K562 (cell line): Measurements from ENCODE around the gene LST1. TPM values are rescaled to one million over a fixed set of nuclear protein-coding genes. Genes with fewer than 3 reads are reported as not detected.

ENCODE experiments used
- BRF1 ChIP-seq: IDR thresholded peaks from 3 replicates; pipeline ENCODE4 v1.6.1; 2011; ENCODE audit warnings: borderline replicate concordance, mild to moderate bottlenecking; ENCODE audit not compliant: insufficient read length; ENCODE audit errors: extremely low read depth
- KDM4B ChIP-seq, 2 experiments: fragments of 450-650 bp in 1 of 2; sonication (generic) in 1 of 2; IDR thresholded peaks; 2 replicates each; pipeline ENCODE4 v1.6.1; 2016 to 2017; ENCODE audit warnings: borderline replicate concordance in 2 of 2, antibody characterized with exemption in 1 of 2, low read depth in 1 of 2, mild to moderate bottlenecking in 1 of 2
- KLF13 ChIP-seq: fragments of 450-650 bp; IDR thresholded peaks from 2 replicates; pipeline ENCODE4 v1.6.1; 2016; ENCODE audit warnings: missing genetic modification characterization, low read depth, mild to moderate bottlenecking, missing compliant biosample characterization, moderate library complexity, borderline replicate concordance
- MTA1 ChIP-seq: fragments of 450-650 bp; IDR thresholded peaks from 2 replicates; pipeline ENCODE4 v1.6.1; 2017; ENCODE audit warnings: borderline replicate concordance
- MXI1 ChIP-seq: IDR thresholded peaks from 2 replicates; pipeline ENCODE4 v1.6.1; 2011; ENCODE audit warnings: low read depth, mild to moderate bottlenecking, improper control_type of control experiment, low read length
- MYC ChIP-seq, 2 experiments: fragments of 250-450 bp in 1 of 2; sonication (Bioruptor Pico) in 1 of 2; IDR thresholded peaks; 2 replicates each; pipeline versions ENCODE4 v1.5.1 to v1.6.1; 2012 to 2021; ENCODE audit warnings: low read depth in 2 of 2, borderline replicate concordance in 1 of 2, improper control_type of control experiment in 1 of 2, low read length in 1 of 2, mild to moderate bottlenecking in 1 of 2, moderate library complexity in 1 of 2
- NCOA4 ChIP-seq: fragments of 450-650 bp; IDR thresholded peaks from 2 replicates; pipeline ENCODE4 v1.6.1; 2018; ENCODE audit warnings: mild to moderate bottlenecking; ENCODE audit not compliant: partially characterized antibody
- PCBP2 ChIP-seq: fragments of 200-400 bp; formaldehyde crosslinking; IDR thresholded peaks from 2 replicates; pipeline ENCODE4 v1.6.1; 2018; ENCODE audit warnings: low read length, low read depth, mild to moderate bottlenecking, moderate library complexity; ENCODE audit not compliant: poor library complexity, severe bottlenecking
- POLR2H ChIP-seq: IDR thresholded peaks from 2 replicates; pipeline ENCODE4 v1.6.1; 2016; ENCODE audit warnings: missing genetic modification characterization, low read depth, mild to moderate bottlenecking, control low read depth, missing compliant biosample characterization, moderate library complexity
- RAD21 ChIP-seq, 2 experiments: fragments of 250-450 bp in 1 of 2; fragments of 450-650 bp in 1 of 2; sonication (Bioruptor Pico) in 1 of 2; formaldehyde crosslinking in 1 of 2; IDR thresholded peaks in 1 of 2; conservative IDR thresholded peaks in 1 of 2; 2 replicates each; pipeline versions ENCODE4 v1.4.0 to v1.8.0; 2020 to 2022; ENCODE audit warnings: mild to moderate bottlenecking in 2 of 2, moderate library complexity in 1 of 2
- SMC3 ChIP-seq: conservative IDR thresholded peaks from 2 replicates; pipeline ENCODE4 v1.6.1; 2011; ENCODE audit warnings: low read depth, low read length, improper control_type of control experiment; ENCODE audit not compliant: insufficient read depth
- ZFX ChIP-seq: sonication (generic); formaldehyde crosslinking; IDR thresholded peaks from 2 replicates; pipeline ENCODE4 v1.8.0; 2022; ENCODE audit warnings: mild to moderate bottlenecking, missing genetic modification reagents, moderate library complexity
- ZNF41 ChIP-seq: fragments of 250-450 bp; sonication (Bioruptor Pico); conservative IDR thresholded peaks from 2 replicates; pipeline ENCODE4 v1.4.0; 2020; ENCODE audit warnings: mild to moderate bottlenecking
- ZNF76 ChIP-seq: fragments of 250-450 bp; sonication (Bioruptor Pico); IDR thresholded peaks from 2 replicates; pipeline ENCODE4 v1.4.0; 2020; ENCODE audit warnings: mild to moderate bottlenecking, moderate library complexity, borderline replicate concordance
- ZNF780A ChIP-seq: fragments of 250-450 bp; sonication (Bioruptor Pico); IDR thresholded peaks from 2 replicates; pipeline ENCODE4 v1.5.0; 2021; ENCODE audit warnings: mild to moderate bottlenecking
- polyA plus RNA-seq, 8 experiments: library from polyadenylated mRNA; depleted of rRNA in 4 of 8; stranded (reverse) in 5 of 8; unstranded in 3 of 8; fragments of >200 nt; fragmentation: Nextera tagmentation in 2 of 8; fragmentation: Illumina TruSeq in 1 of 8; extraction: Ambion mirVana in 2 of 8; extraction: Trizol in 1 of 8; gene quantifications; 2 replicates each; pipeline versions ENCODE4 v1.2.1 to v1.2.3, GENCODE V29; 2011 to 2014; ENCODE audit warnings: inconsistent platforms in 1 of 8, missing spikeins in 1 of 8
- total RNA-seq, 7 experiments: library from RNA; depleted of rRNA in 6 of 7; stranded (reverse); fragments of >200 nt in 6 of 7; fragmentation: Illumina TruSeq in 2 of 7; extraction: Trizol in 2 of 7; gene quantifications; 2 replicates each; pipeline versions ENCODE4 v1.2.1 to v1.2.3, GENCODE V29; 2011 to 2021; ENCODE audit warnings: low replicate concordance in 1 of 7
- TF ChIP-seq, protein P1 (sequence below): sonication (generic); formaldehyde crosslinking; IDR thresholded peaks from 2 replicates; pipeline ENCODE4 v1.8.0; 2022; ENCODE audit warnings: missing genetic modification reagents, mild to moderate bottlenecking, borderline replicate concordance
- TF ChIP-seq, protein P2 (sequence below), 3 experiments: IDR thresholded peaks in 2 of 3; conservative IDR thresholded peaks in 1 of 3; 2 replicates each; pipeline ENCODE4 v1.5.1; 2011 to 2012; ENCODE audit warnings: low read length in 3 of 3, mild to moderate bottlenecking in 3 of 3, control low read depth in 2 of 3, improper control_type of control experiment in 1 of 3, inconsistent platforms in 1 of 3, low read depth in 1 of 3, mixed read lengths in 1 of 3, moderate library complexity in 1 of 3; ENCODE audit not compliant: insufficient read depth in 2 of 3
- TF ChIP-seq, protein P3 (sequence below): fragments of 250-450 bp; sonication (Bioruptor Pico); IDR thresholded peaks from 2 replicates; pipeline ENCODE4 v1.6.1; 2021; ENCODE audit warnings: mild to moderate bottlenecking
- TF ChIP-seq, protein P4 (sequence below), 2 experiments: fragments of 450-650 bp; conservative IDR thresholded peaks; 2 replicates each; pipeline ENCODE4 v1.6.1; 2017; ENCODE audit warnings: mild to moderate bottlenecking in 2 of 2, moderate library complexity in 2 of 2

The LST1 gene
- total and polyA plus RNA-seq, 9 of the 15 experiments (the other 6 are each of a cell fraction or from before 2014, with no cell fraction given): 0.82 to 7.8 (median 1.7) TPM

DNA sequence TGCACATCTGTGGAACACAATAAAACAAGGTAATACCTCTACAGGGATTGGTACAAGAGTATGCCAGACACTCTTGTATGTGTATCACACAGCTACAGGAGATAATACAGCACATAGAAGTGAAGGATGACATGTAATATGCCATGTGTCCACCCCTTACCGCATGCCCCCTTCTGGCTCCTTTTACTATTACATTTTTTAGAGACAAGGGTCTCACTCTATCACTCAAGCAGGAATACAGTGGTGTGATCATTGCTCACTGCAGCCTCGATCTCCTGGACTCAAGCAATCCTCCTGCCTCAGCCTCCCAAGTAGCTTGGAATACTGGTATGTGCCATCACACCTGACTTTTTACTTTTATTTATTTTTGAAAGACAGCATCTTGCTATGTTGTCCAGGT lies 10.9 kb downstream of the LST1 start (continued):
- TF ChIP-seq, protein P1, sequence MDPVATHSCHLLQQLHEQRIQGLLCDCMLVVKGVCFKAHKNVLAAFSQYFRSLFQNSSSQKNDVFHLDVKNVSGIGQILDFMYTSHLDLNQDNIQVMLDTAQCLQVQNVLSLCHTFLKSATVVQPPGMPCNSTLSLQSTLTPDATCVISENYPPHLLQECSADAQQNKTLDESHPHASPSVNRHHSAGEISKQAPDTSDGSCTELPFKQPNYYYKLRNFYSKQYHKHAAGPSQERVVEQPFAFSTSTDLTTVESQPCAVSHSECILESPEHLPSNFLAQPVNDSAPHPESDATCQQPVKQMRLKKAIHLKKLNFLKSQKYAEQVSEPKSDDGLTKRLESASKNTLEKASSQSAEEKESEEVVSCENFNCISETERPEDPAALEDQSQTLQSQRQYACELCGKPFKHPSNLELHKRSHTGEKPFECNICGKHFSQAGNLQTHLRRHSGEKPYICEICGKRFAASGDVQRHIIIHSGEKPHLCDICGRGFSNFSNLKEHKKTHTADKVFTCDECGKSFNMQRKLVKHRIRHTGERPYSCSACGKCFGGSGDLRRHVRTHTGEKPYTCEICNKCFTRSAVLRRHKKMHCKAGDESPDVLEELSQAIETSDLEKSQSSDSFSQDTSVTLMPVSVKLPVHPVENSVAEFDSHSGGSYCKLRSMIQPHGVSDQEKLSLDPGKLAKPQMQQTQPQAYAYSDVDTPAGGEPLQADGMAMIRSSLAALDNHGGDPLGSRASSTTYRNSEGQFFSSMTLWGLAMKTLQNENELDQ (CRISPR knock-in tag): no peak
- peak; percentile 65 for TF ChIP-seq MYC (IDR thresholded peaks at IDR 0.05; ENCODE audit: low read depth, low read length)
- no peak for TF ChIP-seq MYC (CRISPR knock-in tag; IDR thresholded peaks at IDR 0.05; ENCODE audit: borderline replicate concordance, low read depth)
- peak; percentile 73 for TF ChIP-seq SMC3
- TF ChIP-seq, protein P2, sequence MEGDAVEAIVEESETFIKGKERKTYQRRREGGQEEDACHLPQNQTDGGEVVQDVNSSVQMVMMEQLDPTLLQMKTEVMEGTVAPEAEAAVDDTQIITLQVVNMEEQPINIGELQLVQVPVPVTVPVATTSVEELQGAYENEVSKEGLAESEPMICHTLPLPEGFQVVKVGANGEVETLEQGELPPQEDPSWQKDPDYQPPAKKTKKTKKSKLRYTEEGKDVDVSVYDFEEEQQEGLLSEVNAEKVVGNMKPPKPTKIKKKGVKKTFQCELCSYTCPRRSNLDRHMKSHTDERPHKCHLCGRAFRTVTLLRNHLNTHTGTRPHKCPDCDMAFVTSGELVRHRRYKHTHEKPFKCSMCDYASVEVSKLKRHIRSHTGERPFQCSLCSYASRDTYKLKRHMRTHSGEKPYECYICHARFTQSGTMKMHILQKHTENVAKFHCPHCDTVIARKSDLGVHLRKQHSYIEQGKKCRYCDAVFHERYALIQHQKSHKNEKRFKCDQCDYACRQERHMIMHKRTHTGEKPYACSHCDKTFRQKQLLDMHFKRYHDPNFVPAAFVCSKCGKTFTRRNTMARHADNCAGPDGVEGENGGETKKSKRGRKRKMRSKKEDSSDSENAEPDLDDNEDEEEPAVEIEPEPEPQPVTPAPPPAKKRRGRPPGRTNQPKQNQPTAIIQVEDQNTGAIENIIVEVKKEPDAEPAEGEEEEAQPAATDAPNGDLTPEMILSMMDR (IDR thresholded peaks at IDR 0.05 in 2 of 3, conservative IDR thresholded peaks at IDR 0.05 in 1 of 3; ENCODE audit: insufficient read depth in 2 of 3, low read depth in 1 of 3, low read length in 3 of 3): peak; percentile 68 to 81 (median 71)
- no peak for TF ChIP-seq ZNF41 (CRISPR knock-in tag)
- TF ChIP-seq RAD21 (CRISPR knock-in tag; conservative IDR thresholded peaks at IDR 0.05 in 1 of 2, IDR thresholded peaks at IDR 0.05 in 1 of 2): peak; percentile 69 to 85
- TF ChIP-seq, protein P3, sequence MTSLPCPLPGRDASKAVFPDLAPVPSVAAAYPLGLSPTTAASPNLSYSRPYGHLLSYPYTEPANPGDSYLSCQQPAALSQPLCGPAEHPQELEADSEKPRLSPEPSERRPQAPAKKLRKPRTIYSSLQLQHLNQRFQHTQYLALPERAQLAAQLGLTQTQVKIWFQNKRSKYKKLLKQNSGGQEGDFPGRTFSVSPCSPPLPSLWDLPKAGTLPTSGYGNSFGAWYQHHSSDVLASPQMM: no peak
- no peak for TF ChIP-seq ZNF76 (CRISPR knock-in tag)
- no peak for TF ChIP-seq BRF1
- no peak for TF ChIP-seq PCBP2
- no peak for TF ChIP-seq POLR2H (tag)
- no peak for TF ChIP-seq MTA1
- no peak for TF ChIP-seq KDM4B (IDR thresholded peaks at IDR 0.05; ENCODE audit: borderline replicate concordance in 2 of 2, low read depth in 1 of 2)
- TF ChIP-seq, protein P4, sequence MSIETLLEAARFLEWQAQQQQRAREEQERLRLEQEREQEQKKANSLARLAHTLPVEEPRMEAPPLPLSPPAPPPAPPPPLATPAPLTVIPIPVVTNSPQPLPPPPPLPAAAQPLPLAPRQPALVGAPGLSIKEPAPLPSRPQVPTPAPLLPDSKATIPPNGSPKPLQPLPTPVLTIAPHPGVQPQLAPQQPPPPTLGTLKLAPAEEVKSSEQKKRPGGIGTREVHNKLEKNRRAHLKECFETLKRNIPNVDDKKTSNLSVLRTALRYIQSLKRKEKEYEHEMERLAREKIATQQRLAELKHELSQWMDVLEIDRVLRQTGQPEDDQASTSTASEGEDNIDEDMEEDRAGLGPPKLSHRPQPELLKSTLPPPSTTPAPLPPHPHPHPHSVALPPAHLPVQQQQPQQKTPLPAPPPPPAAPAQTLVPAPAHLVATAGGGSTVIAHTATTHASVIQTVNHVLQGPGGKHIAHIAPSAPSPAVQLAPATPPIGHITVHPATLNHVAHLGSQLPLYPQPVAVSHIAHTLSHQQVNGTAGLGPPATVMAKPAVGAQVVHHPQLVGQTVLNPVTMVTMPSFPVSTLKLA (conservative IDR thresholded peaks at IDR 0.05): peak in 1 of 2 experiments; percentile 50; a peak in 1 of 4 replicates
- no peak for TF ChIP-seq ZFX (CRISPR knock-in tag)
- no peak for TF ChIP-seq ZNF780A (CRISPR knock-in tag)
- no peak for TF ChIP-seq NCOA4
- TF ChIP-seq KLF13 (tag): no peak
- TF ChIP-seq MXI1: no peak
